Measurements from ENCODE around the gene TOMM7. TPM values are rescaled to one million over a fixed set of nuclear protein-coding genes. Genes with fewer than 3 reads are reported as not detected.
"Not testable (repeated sequence)": the region's sequence is repeated elsewhere in the genome, so short reads cannot be mapped to it uniquely, and the experiment has no call there.

TOMM7 gene
- total RNA-seq, 1 donor = 343 TPM

DNA sequence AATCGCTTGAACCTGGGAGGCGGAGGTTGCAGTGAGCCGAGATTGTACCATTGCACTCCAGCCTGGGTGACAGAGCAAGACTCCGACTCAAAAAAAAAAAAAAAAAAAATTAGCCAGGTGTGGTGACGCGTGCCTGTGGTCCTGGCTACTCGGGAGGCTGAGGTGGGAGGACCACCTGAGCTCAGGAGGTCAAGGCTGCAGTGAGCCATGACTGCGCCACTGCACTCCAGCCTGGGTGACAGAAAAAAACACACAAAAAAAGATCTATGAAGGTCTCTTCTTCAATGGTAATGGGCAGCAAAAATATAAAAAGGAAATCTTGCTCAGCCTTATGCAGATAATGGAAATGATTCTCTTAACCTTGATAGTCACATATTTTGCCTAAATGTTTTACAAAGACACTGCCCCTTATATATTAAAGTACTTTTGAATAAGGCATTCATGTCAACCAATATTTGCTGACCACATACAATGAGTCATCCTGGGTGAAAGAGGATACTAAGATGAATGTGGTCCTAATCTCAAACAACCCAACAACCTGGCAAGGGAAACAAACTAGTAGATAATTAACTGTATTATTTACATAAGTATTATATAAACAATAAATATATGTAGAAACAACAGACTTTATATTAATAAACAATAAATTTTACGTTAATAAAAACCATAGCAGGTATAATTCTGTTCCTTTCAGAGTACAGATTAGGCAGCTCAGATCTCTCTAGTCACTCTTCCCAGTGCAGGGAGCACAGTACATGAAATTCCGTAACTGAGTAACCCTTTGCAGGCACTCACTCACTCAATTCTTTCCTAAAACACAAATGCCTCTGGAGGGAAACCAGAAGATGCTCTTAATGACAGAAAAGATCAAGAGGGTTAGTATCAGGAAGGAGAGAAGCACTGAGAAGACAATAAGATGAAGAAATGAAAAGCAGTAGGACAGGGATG is 8.1 kb downstream of the TOMM7 start:
- H3K4me1 ChIP-seq (ENCODE audit: insufficient read depth, low read length) = no peaks in the 10 kb centered on the region
- no peaks in the 10 kb centered on the region for H3K27me3 ChIP-seq (ENCODE audit: insufficient read depth, low read length)
- no peak overlapping the region for H3K4me3 ChIP-seq (ENCODE audit: low read length)
- no peaks in the 10 kb centered on the region for H3K9me3 ChIP-seq (ENCODE audit: low read depth, low read length)

- H3K9me3 ChIP-seq (ENCODE audit: low read depth, low read length) = no peaks in the 10 kb centered on the region
- no peaks in the 10 kb centered on the region for H3K27me3 ChIP-seq (ENCODE audit: insufficient read depth, low read length)
- no peaks in the 10 kb centered on the region for H3K4me1 ChIP-seq (ENCODE audit: insufficient read depth, low read length)
- no peak overlapping the region for H3K4me3 ChIP-seq (ENCODE audit: low read length)
Observed at GRCh38 chr7:22812353-22812752, 10.3 kb downstream of the TOMM7 start.

DNA sequence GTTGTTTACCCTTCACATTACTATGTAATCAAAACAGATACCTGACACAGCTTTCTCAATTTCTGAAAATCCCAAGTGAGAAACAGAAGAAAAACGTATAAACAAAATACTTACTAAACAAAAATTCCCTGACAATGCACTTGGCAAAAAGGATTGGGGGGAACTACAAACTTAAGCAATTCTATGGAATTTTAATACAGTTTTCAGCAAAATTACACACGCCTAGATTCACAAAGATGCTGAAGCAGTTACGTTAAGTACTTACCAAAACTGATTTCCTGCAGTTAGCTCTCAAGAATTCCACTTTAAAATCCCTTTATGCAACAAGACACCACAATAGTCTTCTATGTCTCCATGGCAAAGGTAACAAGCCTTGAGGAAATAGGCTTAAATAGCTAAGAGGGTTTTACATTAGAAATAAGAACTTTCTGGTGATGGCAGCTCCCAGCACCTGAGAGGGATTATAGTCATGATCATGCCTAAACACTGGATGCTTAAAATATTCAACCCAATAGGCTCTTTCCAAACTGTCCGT is 10.8 kb downstream of the TOMM7 start:
- no peaks in the 10 kb centered on the region for H3K9me3 ChIP-seq (ENCODE audit: low read depth, low read length)
- no peaks in the 10 kb centered on the region for H3K4me1 ChIP-seq (ENCODE audit: insufficient read depth, low read length)
- H3K27me3 ChIP-seq (ENCODE audit: insufficient read depth, low read length) = no peaks in the 10 kb centered on the region
- no peak overlapping the region for H3K4me3 ChIP-seq (ENCODE audit: low read length)

GRCh38 chr7:22810843-22811242 is 11.8 kb downstream of the TOMM7 start:
- no peaks in the 10 kb centered on the region for H3K27me3 ChIP-seq (ENCODE audit: insufficient read depth, low read length)
- no peaks in the 10 kb centered on the region for H3K9me3 ChIP-seq (ENCODE audit: low read depth, low read length)
- no peak overlapping the region for H3K4me3 ChIP-seq (ENCODE audit: low read length)
- no peaks in the 10 kb centered on the region for H3K4me1 ChIP-seq (ENCODE audit: insufficient read depth, low read length)

DNA sequence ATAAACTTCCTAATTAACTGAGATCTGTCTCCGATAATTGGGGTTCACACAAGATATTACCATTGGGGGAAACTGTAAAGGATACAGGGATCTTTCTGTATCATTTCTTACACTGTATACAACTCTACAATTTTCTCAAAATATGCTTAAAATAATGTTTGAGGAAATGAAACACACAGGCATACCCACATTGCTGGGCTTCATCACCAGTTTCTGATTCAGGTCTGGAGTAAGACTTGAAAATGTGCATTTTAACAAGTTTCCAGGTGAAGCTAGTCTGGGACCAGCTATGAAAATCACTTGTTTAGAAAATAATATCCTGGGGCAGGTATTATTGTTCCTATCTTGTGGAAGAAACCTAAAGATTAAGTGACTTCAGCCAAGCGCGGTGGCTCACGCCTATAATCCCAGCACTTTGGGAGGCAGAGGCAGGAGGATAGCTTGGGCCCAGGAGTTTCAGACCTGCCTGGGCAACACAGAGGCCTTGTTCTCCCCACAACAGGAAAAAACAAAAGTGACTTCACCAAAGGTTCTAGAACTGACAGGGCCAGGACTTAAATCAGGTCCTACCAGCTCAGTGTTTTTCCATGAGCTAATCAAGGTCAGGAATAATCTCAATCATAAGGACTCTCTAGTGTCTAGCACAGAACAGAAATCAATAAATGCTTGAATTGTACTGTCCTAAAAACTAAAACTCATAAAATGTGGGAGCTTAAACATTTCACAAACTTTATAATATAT is 12.6 kb downstream of the TOMM7 start:
- Histone ChIP-seq H3K4me1 (ENCODE audit: insufficient read depth, low read length) (no peaks in the 10 kb centered on the region), H3K4me3 (ENCODE audit: low read length) (no peak overlapping the region), H3K27me3 (ENCODE audit: insufficient read depth, low read length) (no peaks in the 10 kb centered on the region), H3K9me3 (ENCODE audit: low read depth, low read length) (no peaks in the 10 kb centered on the region)

- Histone ChIP-seq H3K4me1 (ENCODE audit: insufficient read depth, low read length) (no peaks in the 10 kb centered on the region), H3K9me3 (ENCODE audit: low read depth, low read length) (no peaks in the 10 kb centered on the region), H3K4me3 (ENCODE audit: low read length) (no peak overlapping the region), H3K27me3 (ENCODE audit: insufficient read depth, low read length) (no peaks in the 10 kb centered on the region)
Observed at GRCh38 chr7:22808140-22808539, 14.5 kb downstream of the TOMM7 start.

DNA sequence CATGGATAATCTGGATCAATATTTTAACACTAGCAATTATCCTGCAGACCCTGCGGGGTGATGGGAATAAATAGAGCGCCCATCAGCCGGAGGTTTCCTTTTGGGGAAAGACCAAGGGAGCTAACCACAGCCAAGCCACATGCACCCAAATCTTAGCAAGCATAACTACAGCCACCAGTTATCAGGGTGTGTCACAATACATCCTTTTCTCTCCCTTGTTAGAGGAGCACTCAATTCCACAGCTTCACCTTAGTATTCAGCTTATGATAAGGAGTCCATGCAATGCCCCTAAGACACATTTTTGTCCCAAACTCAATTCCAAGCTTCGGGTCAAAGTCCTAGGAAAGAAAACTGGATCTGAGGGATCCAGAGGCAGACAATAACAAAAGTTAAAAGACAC is 15.9 kb downstream of the TOMM7 start:
- H3K9me3 ChIP-seq (ENCODE audit: low read depth, low read length) = no peaks in the 10 kb centered on the region
- H3K4me1 ChIP-seq (ENCODE audit: insufficient read depth, low read length) = no peaks in the 10 kb centered on the region

DNA sequence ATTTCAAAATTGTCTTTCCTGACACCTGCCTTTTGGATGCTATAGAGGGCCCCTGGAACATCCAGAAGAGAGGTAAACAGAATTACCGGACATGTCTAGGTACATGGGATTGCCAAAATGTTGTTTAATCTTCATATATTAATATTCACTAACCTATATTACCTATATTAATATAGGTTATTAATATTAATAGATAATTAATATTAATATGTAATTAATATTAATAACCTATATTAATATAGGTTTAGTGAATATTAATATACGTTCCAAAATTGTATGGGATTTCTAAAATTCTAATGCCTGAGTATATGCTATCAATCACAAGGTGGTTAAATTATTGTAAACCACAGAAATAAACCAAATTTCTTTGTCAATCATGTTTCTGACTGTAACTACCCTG is 17.4 kb downstream of the TOMM7 start:
- H3K4me3 ChIP-seq (ENCODE audit: low read length) = no peak overlapping the region
- no peaks in the 10 kb centered on the region for H3K9me3 ChIP-seq (ENCODE audit: low read depth, low read length)
- no peaks in the 10 kb centered on the region for H3K4me1 ChIP-seq (ENCODE audit: insufficient read depth, low read length)
- no peaks in the 10 kb centered on the region for H3K27me3 ChIP-seq (ENCODE audit: insufficient read depth, low read length)

More for the DNA sequence above, 15.9 kb downstream of the TOMM7 start:
- no peak overlapping the region for H3K4me3 ChIP-seq (ENCODE audit: low read length)
- H3K27me3 ChIP-seq (ENCODE audit: insufficient read depth, low read length) = no peaks in the 10 kb centered on the region

DNA sequence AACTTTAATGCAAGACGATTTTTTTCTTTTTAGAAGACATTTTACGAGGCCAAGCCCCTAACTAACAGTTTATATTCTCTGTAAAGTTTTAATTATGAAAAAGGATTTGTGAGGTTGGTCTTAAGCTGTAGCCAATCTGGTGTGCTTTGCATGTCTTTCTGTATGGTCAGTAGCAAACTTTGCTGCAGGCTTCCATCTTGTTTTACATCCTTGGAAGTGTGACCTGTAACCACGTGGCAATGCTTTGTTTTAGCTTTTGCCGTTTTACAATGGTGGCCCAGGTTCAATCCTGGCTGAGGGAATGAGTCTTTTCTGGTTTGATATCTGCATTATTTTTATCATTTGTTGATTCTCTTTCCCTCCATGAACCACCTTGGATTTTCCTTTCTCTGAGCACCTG is 19.8 kb downstream of the TOMM7 start:
- H3K27me3 ChIP-seq (ENCODE audit: insufficient read depth, low read length); H3K4me1 ChIP-seq (ENCODE audit: insufficient read depth, low read length); H3K4me3 ChIP-seq (ENCODE audit: low read length): not testable (repeated sequence)

GRCh38 chr7:22802426-22802825 is 20.2 kb downstream of the TOMM7 start:
- Histone ChIP-seq H3K4me1 (ENCODE audit: insufficient read depth, low read length) (no peaks in the 10 kb centered on the region), H3K9me3 (ENCODE audit: low read depth, low read length) (no peaks in the 10 kb centered on the region), H3K27me3 (ENCODE audit: insufficient read depth, low read length) (no peaks in the 10 kb centered on the region)

More for the DNA sequence above, 19.8 kb downstream of the TOMM7 start:
- H3K9me3 ChIP-seq (ENCODE audit: low read depth, low read length) = not testable (repeated sequence)

GRCh38 chr7:22801912-22802311 is 20.7 kb downstream of the TOMM7 start:
- H3K9me3 ChIP-seq (ENCODE audit: low read depth, low read length) = no peaks in the 10 kb centered on the region
- no peaks in the 10 kb centered on the region for H3K27me3 ChIP-seq (ENCODE audit: insufficient read depth, low read length)
- H3K4me1 ChIP-seq (ENCODE audit: insufficient read depth, low read length) = no peaks in the 10 kb centered on the region
- no peak overlapping the region for H3K4me3 ChIP-seq (ENCODE audit: low read length)

More at GRCh38 chr7:22802426-22802825, 20.2 kb downstream of the TOMM7 start:
- H3K4me3 ChIP-seq (ENCODE audit: low read length) = no peak overlapping the region

- H3K27me3 ChIP-seq (ENCODE audit: insufficient read depth, low read length) = no peaks in the 10 kb centered on the region
Observed at GRCh38 chr7:22799633-22800032, 23.0 kb downstream of the TOMM7 start.

GRCh38 chr7:22793593-22794462 is 28.8 kb downstream of the TOMM7 start:
- no peak overlapping the region for H3K4me3 ChIP-seq (ENCODE audit: low read length)
- H3K9me3 ChIP-seq (ENCODE audit: low read depth, low read length) = no peaks in the 10 kb centered on the region
- no peaks in the 10 kb centered on the region for H3K27me3 ChIP-seq (ENCODE audit: insufficient read depth, low read length)
- no peaks in the 10 kb centered on the region for H3K4me1 ChIP-seq (ENCODE audit: insufficient read depth, low read length)

More at GRCh38 chr7:22799633-22800032, 23.0 kb downstream of the TOMM7 start:
- no peaks in the 10 kb centered on the region for H3K4me1 ChIP-seq (ENCODE audit: insufficient read depth, low read length)
- H3K4me3 ChIP-seq (ENCODE audit: low read length) = no peak overlapping the region
- no peaks in the 10 kb centered on the region for H3K9me3 ChIP-seq (ENCODE audit: low read depth, low read length)

Measured in mononuclear cell (primary cell).